Activated T-cell treated with anti-CD3 and anti-CD28 coated beads, Interleukin-2, amount 50 U/mL, for 72 hours (primary cell): ENCODE data around the gene PLD5. TPM values are rescaled to one million over a fixed set of nuclear protein-coding genes. Genes with fewer than 3 reads are reported as not detected.
"Not testable (repeated sequence)": the region's sequence is repeated elsewhere in the genome, so short reads cannot be mapped to it uniquely, and the experiment has no call there.

Experiments
- ATAC-seq, 2 donors: fragments of 150-1000 bp; cut with Tn5 transposase; replicated peaks in 1 of 2; 2 replicates each; pipeline ENCODE4 v1.10.0; 2021; ENCODE audit warnings: moderate library complexity in 2 of 2, mild to moderate bottlenecking in 1 of 2
- DNase-seq, 2 donors: peaks; one replicate each; pipeline ENCODE4 v3.0.0; 2021 to 2022; ENCODE audit warnings: mixed read lengths in 1 of 2
- H3K27ac Mint-ChIP-seq: one replicate; pipeline ENCODE4 v1.8.0; 2022; ENCODE audit warnings: mild to moderate bottlenecking, moderate library complexity, mixed read lengths
- H3K27me3 Mint-ChIP-seq: one replicate; pipeline ENCODE4 v1.8.0; 2022; ENCODE audit warnings: low read depth, mixed read lengths
- H3K36me3 Mint-ChIP-seq, 2 donors: one replicate each; pipeline ENCODE4 v1.8.0; 2022; ENCODE audit warnings: mixed read lengths in 2 of 2, mild to moderate bottlenecking in 1 of 2; ENCODE audit not compliant: insufficient read depth in 2 of 2
- H3K4me1 Mint-ChIP-seq: one replicate; pipeline ENCODE4 v1.8.0; 2022; ENCODE audit warnings: low read depth, mixed read lengths
- H3K4me3 Mint-ChIP-seq, 2 donors: one replicate each; pipeline ENCODE4 v1.8.0; 2022; ENCODE audit warnings: mild to moderate bottlenecking in 2 of 2, mixed read lengths in 2 of 2, moderate library complexity in 2 of 2
- H3K9me3 Mint-ChIP-seq, 2 donors: one replicate each; pipeline ENCODE4 v1.8.0; 2022; ENCODE audit warnings: mixed read lengths in 2 of 2
- total RNA-seq, 2 donors: library from RNA; stranded (reverse); gene quantifications; one replicate each; pipeline ENCODE4 v1.2.3, GENCODE V29; 2022

Gene PLD5
- total RNA-seq, 2 donors from 2014 or later: not detected

- no peaks in the 10 kb centered on the region for H3K27me3 Mint-ChIP-seq
These were observed 61.6 kb downstream of the PLD5 start for GRCh38 chr1:242462867-242463266.

GRCh38 chr1:242459740-242460139 is 64.8 kb downstream of the PLD5 start:
- H3K27ac Mint-ChIP-seq, ATAC-seq, H3K9me3 Mint-ChIP-seq, H3K27me3 Mint-ChIP-seq, DNase-seq, H3K4me1 Mint-ChIP-seq, H3K4me3 Mint-ChIP-seq, H3K36me3 Mint-ChIP-seq: not testable (repeated sequence)

More at GRCh38 chr1:242462867-242463266, 61.6 kb downstream of the PLD5 start:
- ATAC-seq: no peak
- Mint-ChIP-seq H3K4me3 (no peak overlapping the region), H3K9me3 (no peaks in the 10 kb centered on the region), H3K27ac (no peak overlapping the region), H3K36me3 (no peaks in the 10 kb centered on the region), H3K4me1 (no peaks in the 10 kb centered on the region)
- DNase-seq: no peak

GRCh38 chr1:242456726-242457269 is 67.7 kb downstream of the PLD5 start:
- peaks cover 20% of the 10 kb centered on the region for H3K27me3 Mint-ChIP-seq
- DNase-seq (no peak), ATAC-seq (no peak)
- no peak overlapping the region for H3K27ac Mint-ChIP-seq
- no peak overlapping the region for H3K4me3 Mint-ChIP-seq
- no peaks in the 10 kb centered on the region for H3K4me1 Mint-ChIP-seq
- no peaks in the 10 kb centered on the region for H3K9me3 Mint-ChIP-seq
- H3K36me3 Mint-ChIP-seq: no peaks in the 10 kb centered on the region

- no peak overlapping the region for H3K4me3 Mint-ChIP-seq
- no peaks in the 10 kb centered on the region for H3K36me3 Mint-ChIP-seq
- H3K9me3 Mint-ChIP-seq: no peaks in the 10 kb centered on the region
- ATAC-seq (no peak), DNase-seq (no peak)
- H3K27me3 Mint-ChIP-seq: peaks cover 22% of the 10 kb centered on the region
- no peaks in the 10 kb centered on the region for H3K4me1 Mint-ChIP-seq
- H3K27ac Mint-ChIP-seq: no peak overlapping the region
These were observed 69.5 kb downstream of the PLD5 start for GRCh38 chr1:242455052-242455361.

- H3K4me1 Mint-ChIP-seq: no peaks in the 10 kb centered on the region
- no peaks in the 10 kb centered on the region for H3K36me3 Mint-ChIP-seq
- DNase-seq: no peak
- H3K4me3 Mint-ChIP-seq: no peak overlapping the region
- peaks cover 28% of the 10 kb centered on the region for H3K27me3 Mint-ChIP-seq
- ATAC-seq: no peak
- no peak overlapping the region for H3K27ac Mint-ChIP-seq
- H3K9me3 Mint-ChIP-seq: no peaks in the 10 kb centered on the region
These were observed 70.0 kb downstream of the PLD5 start for GRCh38 chr1:242454262-242455051.

- Mint-ChIP-seq H3K27me3 (peaks cover 41% of the 10 kb centered on the region), H3K4me1 (no peaks in the 10 kb centered on the region), H3K4me3 (no peak overlapping the region), H3K36me3 (no peaks in the 10 kb centered on the region), H3K27ac (no peak overlapping the region), H3K9me3 (no peaks in the 10 kb centered on the region)
- DNase-seq (no peak), ATAC-seq (no peak)
These were observed 71.9 kb downstream of the PLD5 start for GRCh38 chr1:242452573-242452972.

- DNase-seq (no peak), ATAC-seq (no peak)
- no peaks in the 10 kb centered on the region for H3K9me3 Mint-ChIP-seq
- H3K4me3 Mint-ChIP-seq: no peak overlapping the region
- no peaks in the 10 kb centered on the region for H3K36me3 Mint-ChIP-seq
- peaks cover 45% of the 10 kb centered on the region for H3K27me3 Mint-ChIP-seq
- H3K27ac Mint-ChIP-seq: no peak overlapping the region
- H3K4me1 Mint-ChIP-seq: no peaks in the 10 kb centered on the region
These were observed 74.8 kb downstream of the PLD5 start for GRCh38 chr1:242449661-242450060.

GRCh38 chr1:242448910-242449645 is 75.4 kb downstream of the PLD5 start:
- no peaks in the 10 kb centered on the region for H3K36me3 Mint-ChIP-seq
- H3K4me1 Mint-ChIP-seq: no peaks in the 10 kb centered on the region
- H3K27me3 Mint-ChIP-seq: peaks cover 44% of the 10 kb centered on the region
- DNase-seq (no peak), ATAC-seq (no peak)
- no peak overlapping the region for H3K4me3 Mint-ChIP-seq
- no peaks in the 10 kb centered on the region for H3K9me3 Mint-ChIP-seq
- H3K27ac Mint-ChIP-seq: no peak overlapping the region

- Mint-ChIP-seq H3K27me3 (peaks cover 32% of the 10 kb centered on the region), H3K27ac (no peak overlapping the region), H3K9me3 (no peaks in the 10 kb centered on the region), H3K36me3 (no peaks in the 10 kb centered on the region), H3K4me3 (no peak overlapping the region), H3K4me1 (no peaks in the 10 kb centered on the region)
- no peak for DNase-seq
- ATAC-seq: no peak
These were observed 76.8 kb downstream of the PLD5 start for GRCh38 chr1:242447689-242448088.

- H3K27me3 Mint-ChIP-seq: no peaks in the 10 kb centered on the region
- H3K4me3 Mint-ChIP-seq: no peak overlapping the region
- H3K36me3 Mint-ChIP-seq: no peaks in the 10 kb centered on the region
- H3K9me3 Mint-ChIP-seq: no peaks in the 10 kb centered on the region
- H3K27ac Mint-ChIP-seq: no peak overlapping the region
- no peaks in the 10 kb centered on the region for H3K4me1 Mint-ChIP-seq
- DNase-seq (no peak), ATAC-seq (no peak)
These were observed 83.7 kb downstream of the PLD5 start for GRCh38 chr1:242440757-242441156.

GRCh38 chr1:242435200-242435599 is 89.3 kb downstream of the PLD5 start:
- H3K27ac Mint-ChIP-seq: no peak overlapping the region
- ATAC-seq (no peak), DNase-seq (no peak)
- peaks cover 8% of the 10 kb centered on the region for H3K27me3 Mint-ChIP-seq
- no peaks in the 10 kb centered on the region for H3K36me3 Mint-ChIP-seq
- H3K9me3 Mint-ChIP-seq: peaks cover 1 to 7% of the 10 kb centered on the region in 2 donors
- H3K4me1 Mint-ChIP-seq: no peaks in the 10 kb centered on the region
- no peak overlapping the region for H3K4me3 Mint-ChIP-seq

- peaks cover 8% of the 10 kb centered on the region for H3K27me3 Mint-ChIP-seq
- DNase-seq: no peak
- H3K9me3 Mint-ChIP-seq: peaks cover 1 to 7% of the 10 kb centered on the region in 2 donors
- ATAC-seq: no peak
- H3K36me3 Mint-ChIP-seq: no peaks in the 10 kb centered on the region
- no peak overlapping the region for H3K4me3 Mint-ChIP-seq
- no peaks in the 10 kb centered on the region for H3K4me1 Mint-ChIP-seq
- H3K27ac Mint-ChIP-seq: no peak overlapping the region
These were observed 91.9 kb downstream of the PLD5 start for GRCh38 chr1:242432491-242433095.

GRCh38 chr1:242431786-242432185 is 92.7 kb downstream of the PLD5 start:
- peaks cover 1 to 7% of the 10 kb centered on the region in 2 donors for H3K9me3 Mint-ChIP-seq
- DNase-seq (no peak), ATAC-seq (no peak)
- H3K4me3 Mint-ChIP-seq: no peak overlapping the region
- no peaks in the 10 kb centered on the region for H3K36me3 Mint-ChIP-seq
- peaks cover 8% of the 10 kb centered on the region for H3K27me3 Mint-ChIP-seq
- no peaks in the 10 kb centered on the region for H3K4me1 Mint-ChIP-seq
- no peak overlapping the region for H3K27ac Mint-ChIP-seq
